GM12892 (cell line): Measurements from ENCODE around the gene SLC36A1.
A peak's percentile ranks its signal among the peaks of the same experiment; 100 is the strongest.

Source experiments
- DNase-seq: peaks from one replicate; pipeline ENCODE4 v3.0.0; 2011; ENCODE audit not compliant: insufficient read length
- FAIRE-seq: peaks from 2 replicates; lab custom pipeline; 2011; peaks lifted over from hg19 to GRCh38; lab: Jason Lieb, UNC
- POLR2A ChIP-seq: IDR thresholded peaks from 2 replicates; pipeline ENCODE4 v1.6.1; 2011; ENCODE audit warnings: low read depth, low read length, control low read depth
- POLR2AphosphoS5 ChIP-seq: IDR thresholded peaks from 2 replicates; pipeline ENCODE4 v1.6.1; 2011; ENCODE audit warnings: low read depth, low read length, control low read depth
- TAF1 ChIP-seq: IDR thresholded peaks from 2 replicates; pipeline ENCODE4 v1.6.1; 2011; ENCODE audit warnings: low read depth, mild to moderate bottlenecking, control low read depth, low read length, borderline replicate concordance

Gene SLC36A1

DNA sequence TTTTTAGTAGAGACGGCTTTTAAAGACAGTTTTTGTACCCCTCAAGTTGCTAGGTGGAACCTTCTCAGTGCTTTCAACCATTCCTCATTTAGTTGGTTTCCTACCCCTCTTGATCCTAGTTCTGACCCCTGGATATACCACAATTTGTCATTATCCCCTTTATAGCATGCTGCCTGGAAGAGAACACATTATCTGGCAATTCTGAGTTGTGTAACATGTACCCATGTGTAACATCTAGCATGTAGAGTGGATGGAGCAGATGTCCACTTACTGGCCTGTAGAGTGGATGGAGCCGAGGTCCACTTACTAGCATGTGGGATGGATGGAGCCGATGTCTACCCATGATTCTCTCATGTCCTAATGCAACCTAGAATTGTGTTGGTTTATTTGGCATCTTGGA is 7.5 kb downstream of the SLC36A1 start:
- FAIRE-seq = no peak
- DNase-seq = no peak
- TF ChIP-seq POLR2AphosphoS5 (no peak), TAF1 (no peak), POLR2A (no peak)

DNA sequence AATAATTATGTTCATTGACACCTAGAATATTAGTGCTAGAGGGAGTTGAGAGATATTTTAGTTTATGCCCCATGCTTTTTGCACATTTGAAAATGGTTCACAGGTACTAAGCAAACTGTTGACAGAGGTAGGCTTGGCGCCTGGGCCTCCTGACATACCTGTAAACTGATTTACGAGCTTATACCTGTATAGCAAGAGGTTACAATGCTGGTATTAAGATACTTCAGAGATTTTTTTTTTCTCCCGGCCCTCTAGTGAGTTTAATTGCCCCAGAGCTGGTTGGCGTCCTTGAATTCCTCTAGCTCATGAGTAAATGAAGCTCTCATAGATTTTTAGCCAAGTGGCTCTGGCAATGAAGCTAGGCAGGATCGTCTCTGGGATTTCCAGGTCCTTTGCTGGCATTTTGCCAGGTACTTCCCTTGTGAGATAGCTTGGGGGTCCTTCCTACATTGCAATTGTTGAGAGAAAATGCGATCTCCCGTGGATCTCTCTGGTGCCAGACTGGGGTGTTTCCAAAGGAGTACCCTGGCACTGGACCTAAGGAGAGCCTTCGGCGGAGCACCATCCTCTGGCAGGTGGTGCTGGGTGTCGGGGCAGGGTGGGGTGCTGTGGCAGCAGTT is 9.0 kb downstream of the SLC36A1 start:
- FAIRE-seq (no peak), DNase-seq (no peak)
- TF ChIP-seq POLR2AphosphoS5 (no peak), TAF1 (no peak), POLR2A (no peak)

DNA sequence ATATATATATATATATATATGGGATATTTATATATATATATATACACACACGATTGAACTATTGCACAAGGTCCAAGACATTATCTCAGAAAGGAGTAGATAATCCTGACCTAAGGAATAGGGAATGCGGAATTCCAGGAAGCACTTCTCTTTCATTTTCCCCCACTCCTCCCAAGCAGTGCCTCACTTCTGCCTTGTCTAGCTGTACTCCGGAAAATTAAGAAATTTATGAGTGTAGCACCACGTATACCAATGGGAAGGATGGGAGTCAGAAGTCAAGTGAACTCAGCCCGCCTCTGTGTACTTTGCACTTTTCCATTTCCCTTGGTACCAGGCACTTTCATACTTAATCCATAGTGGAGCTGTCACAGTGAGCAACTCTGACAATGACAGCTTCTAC is 10.9 kb downstream of the SLC36A1 start:
- FAIRE-seq = no peak
- no peak for DNase-seq
- TF ChIP-seq TAF1 = no peak
- TF ChIP-seq POLR2A = no peak
- no peak for TF ChIP-seq POLR2AphosphoS5

DNA sequence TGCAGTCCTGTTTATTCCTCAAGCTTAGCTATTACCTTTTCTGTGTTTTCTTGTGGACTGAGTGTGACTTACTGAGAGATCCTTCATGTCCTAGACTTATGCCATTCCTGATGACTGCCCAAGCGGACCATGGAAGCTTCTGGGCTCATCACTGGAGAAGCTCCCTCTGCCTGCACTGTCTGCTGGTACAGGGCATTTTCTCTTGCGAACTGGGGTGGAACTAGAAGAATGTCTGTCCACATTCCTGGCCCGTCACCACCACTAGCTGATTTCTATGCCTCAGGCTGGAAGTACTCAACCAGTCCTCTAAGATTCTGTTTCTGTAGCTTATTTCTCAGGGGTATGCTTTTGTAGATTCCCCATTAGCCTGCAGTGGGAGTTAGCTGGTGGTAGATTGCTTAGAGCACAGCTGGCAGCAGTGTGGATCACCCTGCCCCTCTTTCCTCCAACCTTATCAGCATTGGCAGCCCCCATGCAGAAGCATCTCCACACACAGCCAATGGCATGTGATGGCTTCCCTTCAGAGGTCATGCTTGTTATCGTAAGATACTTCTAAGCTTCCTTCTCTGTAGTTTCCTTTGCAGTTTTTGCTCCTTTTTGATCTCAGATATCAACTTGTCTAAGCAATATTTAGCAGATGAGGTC is 12.4 kb downstream of the SLC36A1 start:
- no peak for DNase-seq
- no peak for TF ChIP-seq POLR2A
- no peak for TF ChIP-seq TAF1
- TF ChIP-seq POLR2AphosphoS5 = no peak
- FAIRE-seq = no peak

DNA sequence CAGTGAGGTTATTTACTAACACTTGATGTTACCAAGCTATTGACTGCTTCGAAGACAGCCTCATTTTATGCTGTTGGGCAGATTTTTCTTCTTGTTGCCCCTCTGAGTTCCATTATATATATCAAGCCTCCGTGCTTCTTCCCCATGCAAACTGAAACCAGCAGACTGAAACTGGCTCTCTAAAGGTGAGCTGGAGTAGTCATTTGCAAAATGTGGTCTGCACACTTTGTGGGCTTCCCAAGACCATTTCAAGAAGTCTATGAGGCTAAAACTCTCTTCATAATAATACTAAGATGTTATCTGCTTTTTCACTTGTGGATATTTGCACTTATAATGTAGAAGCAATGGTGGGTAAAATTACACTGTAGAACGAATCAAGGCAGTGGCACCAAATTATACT is 13.9 kb downstream of the SLC36A1 start:
- TF ChIP-seq POLR2AphosphoS5 (no peak), TAF1 (no peak), POLR2A (no peak)
- peak; percentile 84 for FAIRE-seq
- DNase-seq = peak; percentile 41

DNA sequence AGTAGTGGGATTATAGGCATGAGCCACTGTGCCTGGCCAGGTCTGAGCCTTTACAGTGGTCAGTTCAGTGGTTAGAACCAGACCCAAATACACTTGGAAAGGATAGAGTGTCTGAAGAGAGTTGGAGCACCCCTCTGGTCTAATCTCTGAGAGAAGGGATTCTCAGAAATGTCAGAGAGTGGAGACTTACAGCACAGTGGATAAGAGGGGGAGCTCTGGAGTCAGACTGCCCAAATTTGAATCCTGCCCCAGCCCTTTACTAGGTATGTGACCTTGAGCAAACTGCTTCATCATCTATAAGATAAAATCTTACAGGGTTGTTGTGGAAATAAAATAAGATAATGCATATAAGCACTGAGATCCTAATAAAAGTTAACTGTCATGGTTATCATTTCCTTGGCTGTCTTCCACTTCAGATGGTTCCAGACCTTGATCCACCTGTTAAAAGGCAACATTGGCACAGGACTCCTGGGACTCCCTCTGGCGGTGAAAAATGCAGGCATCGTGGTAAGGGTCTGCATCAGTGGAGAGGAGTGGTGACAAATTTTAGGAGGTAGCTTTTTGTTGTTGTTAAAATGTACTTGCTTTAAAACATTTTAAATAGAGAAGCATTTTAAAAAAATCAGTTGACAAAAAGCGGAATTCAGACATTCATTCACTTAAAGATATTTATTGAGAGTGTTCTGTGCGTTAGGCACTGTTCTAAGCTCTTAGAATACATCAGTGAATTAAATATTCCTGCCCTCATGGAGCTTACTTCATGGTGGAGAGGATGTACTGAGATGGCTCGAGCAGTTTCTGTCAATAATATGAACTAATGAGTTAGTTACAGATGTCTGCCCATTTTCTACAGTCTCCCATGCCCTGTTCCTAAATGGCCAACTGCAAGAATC is 16.0 kb downstream of the SLC36A1 start:
- FAIRE-seq (no peak), DNase-seq (no peak)
- TF ChIP-seq POLR2AphosphoS5 = no peak
- TF ChIP-seq TAF1 = no peak
- no peak for TF ChIP-seq POLR2A

DNA sequence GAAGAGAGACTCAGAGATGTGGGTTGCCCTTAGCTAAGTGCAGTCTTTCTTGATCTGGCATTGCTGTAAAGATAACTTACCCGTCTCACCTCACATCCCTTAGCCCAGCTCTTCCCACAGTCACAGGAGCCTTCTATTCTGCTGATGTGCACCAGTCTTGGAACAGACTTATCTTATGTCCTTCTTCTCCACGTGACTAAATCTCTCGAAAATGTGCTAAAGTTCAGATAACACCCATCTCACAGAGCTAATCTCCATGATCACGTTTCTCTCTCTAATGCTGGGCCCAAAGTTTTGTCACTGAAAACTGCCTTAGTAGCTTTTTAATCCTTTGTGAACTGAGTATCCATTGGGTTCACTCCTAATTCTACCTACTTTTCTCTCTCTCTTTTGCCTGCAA is 16.7 kb downstream of the SLC36A1 start:
- FAIRE-seq (no peak), DNase-seq (no peak)
- TF ChIP-seq POLR2AphosphoS5 = no peak
- no peak for TF ChIP-seq POLR2A
- TF ChIP-seq TAF1 = no peak

DNA sequence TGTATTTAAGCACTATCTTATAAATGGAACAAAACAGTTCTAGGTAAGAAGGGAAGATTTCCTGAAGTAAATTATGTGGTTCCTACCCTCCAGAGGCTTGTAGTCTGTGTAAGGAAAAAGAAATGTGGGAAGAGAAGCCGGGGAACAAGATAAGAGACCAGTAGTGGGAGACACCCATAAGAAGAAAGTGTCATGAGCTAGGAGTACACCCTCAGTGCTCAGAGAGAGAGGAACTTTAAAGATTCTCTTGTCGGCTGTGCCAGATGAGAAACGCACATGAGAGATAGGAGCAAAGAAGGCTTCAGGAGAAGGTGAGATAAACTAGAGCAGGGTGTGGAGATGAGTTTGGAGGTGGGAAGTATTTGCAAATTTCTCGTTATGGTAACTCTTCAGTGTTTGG is 18.1 kb downstream of the SLC36A1 start:
- DNase-seq = no peak
- TF ChIP-seq POLR2A = no peak
- no peak for TF ChIP-seq POLR2AphosphoS5
- TF ChIP-seq TAF1 = no peak
- no peak for FAIRE-seq

DNA sequence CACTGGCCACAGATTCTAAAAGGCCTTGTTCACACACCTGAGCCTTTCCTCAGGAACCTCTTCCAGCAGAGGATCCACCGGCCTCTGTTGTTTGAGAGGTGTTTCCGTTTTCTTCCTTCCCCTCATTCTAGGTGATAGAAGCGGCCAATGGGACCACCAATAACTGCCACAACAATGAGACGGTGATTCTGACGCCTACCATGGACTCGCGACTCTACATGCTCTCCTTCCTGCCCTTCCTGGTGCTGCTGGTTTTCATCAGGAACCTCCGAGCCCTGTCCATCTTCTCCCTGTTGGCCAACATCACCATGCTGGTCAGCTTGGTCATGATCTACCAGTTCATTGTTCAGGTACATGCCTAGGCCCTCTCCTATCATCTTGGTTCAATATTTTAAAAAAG is 20.2 kb downstream of the SLC36A1 start:
- FAIRE-seq (no peak), DNase-seq (no peak)
- no peak for TF ChIP-seq POLR2AphosphoS5
- TF ChIP-seq POLR2A = no peak
- no peak for TF ChIP-seq TAF1

DNA sequence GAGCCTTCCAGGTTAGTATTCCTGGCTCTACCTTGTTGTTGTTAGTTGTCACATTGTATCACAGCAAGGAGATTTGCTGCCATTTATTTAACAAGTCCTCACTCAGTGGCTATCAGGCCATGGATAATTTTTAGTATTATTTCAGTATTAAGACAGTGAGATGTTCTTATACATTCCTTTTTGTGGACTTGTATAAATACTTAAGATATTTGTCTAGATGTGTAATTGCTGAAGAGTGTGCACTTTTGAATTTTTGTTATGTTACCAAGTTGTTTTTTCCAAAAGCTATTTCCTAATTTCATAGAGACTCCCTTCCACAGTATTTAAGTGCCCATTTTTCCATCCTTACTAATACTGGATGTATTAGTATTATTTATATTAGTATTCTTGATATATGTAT is 22.0 kb downstream of the SLC36A1 start:
- no peak for TF ChIP-seq TAF1
- no peak for TF ChIP-seq POLR2A
- no peak for TF ChIP-seq POLR2AphosphoS5
- FAIRE-seq = no peak
- no peak for DNase-seq

DNA sequence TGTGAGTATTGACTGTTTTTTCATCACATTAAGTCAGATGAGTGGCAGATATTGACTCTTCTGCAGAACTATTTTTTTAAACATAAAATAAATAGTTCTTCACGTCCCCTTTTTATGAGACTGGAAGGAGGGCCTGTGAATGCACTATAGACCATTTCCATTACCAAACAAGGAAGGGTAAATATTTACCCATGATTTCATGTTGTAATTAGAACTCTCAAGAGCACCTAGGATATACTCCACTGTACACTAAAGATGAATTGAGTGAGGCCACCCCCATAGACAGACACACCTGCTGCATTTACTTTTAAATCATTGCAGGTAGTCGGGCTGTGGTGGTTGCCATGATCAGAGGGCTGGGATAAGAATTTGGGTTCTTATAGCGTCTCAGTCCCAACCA is 22.6 kb downstream of the SLC36A1 start:
- FAIRE-seq (no peak), DNase-seq (no peak)
- TF ChIP-seq TAF1 (no peak), POLR2AphosphoS5 (no peak), POLR2A (no peak)

DNA sequence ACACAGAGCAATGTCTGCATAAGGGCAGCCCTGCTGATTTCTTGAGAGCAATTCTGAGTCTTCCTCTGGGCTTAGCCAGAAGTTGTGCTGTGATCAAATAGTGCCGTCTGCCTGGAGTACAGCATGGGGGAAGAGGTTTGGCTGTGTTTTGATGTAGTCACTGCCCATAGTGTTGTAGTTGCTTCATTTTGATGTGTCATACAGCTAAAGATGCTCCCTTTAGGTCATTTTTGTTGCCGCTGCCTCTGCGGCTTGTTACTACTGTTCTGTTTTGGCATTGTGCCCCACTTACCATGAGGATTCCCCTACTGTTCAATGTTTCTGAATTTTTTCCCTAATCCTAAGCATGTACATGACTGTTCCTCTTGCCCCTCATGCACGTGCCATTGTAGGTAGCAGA is 23.0 kb downstream of the SLC36A1 start:
- no peak for DNase-seq
- no peak for FAIRE-seq
- TF ChIP-seq POLR2A (no peak), TAF1 (no peak), POLR2AphosphoS5 (no peak)
